ENCODE results near the gene BMP2K.

- no peak for TF ChIP-seq CTCF (optimal IDR thresholded peaks at IDR 0.05 in 1 of 3, IDR thresholded peaks at IDR 0.05 in 1 of 3, conservative IDR thresholded peaks at IDR 0.05 in 1 of 3; ENCODE audit: extremely low read depth in 1 of 3, insufficient read depth in 2 of 3, low read length in 3 of 3)
- no peak for TF ChIP-seq EZH2 (IDR thresholded peaks at IDR 0.05; ENCODE audit: low read length)
Observed at GRCh38 chr4:78766650-78767049, 9.5 kb upstream of the BMP2K start.
